ENCODE measurements around the gene CLIC1.
A peak's percentile ranks its signal among the peaks of the same experiment; 100 is the strongest.

DNA sequence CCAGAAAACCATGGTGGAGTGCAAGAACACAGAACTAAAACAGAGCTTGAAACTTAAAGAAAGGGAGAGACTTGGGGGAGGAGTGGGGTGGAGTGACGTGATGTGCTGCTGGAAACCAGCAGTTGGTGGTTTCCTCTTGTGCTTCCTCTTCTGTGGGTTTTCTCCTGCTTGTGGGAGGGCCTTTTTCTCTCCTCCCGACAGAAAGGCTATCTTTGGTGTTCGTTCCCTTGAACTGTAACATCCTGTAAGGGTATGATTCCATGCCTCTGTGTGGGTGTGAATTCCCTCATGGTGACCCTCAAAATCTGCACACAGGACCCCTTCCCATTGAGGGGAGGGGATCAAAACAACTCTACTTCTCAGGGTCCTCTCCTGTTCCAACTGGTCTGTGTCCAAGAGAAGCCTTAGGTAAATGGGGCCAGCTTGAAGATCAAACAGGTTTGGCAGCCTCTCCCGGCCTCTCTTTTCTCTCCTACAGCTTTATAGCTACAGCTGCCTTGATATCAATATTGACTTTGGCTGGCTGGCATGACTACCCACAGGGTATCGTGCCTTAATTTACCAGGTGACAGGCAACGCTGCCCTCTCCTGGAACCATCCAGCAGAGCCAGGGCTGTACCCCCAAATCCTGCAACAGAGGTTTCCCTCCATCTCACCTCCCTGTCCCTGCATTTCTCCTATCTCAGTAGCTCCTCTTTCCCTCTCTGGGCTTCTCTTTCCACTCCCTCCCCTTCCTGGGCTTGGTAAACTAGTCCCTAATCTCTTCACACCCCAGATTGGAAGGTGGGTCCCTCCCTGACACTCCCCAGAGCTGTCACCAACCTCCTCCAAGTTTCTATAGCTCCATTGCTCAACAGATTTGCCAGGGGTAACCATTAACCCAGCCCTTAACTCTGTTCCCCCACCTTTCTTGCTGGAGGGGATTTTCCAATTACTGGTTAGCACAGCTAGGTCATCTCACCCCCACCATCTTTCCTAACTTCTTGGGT, 2.0 kb upstream of the CLIC1 start:
- TF ChIP-seq, protein P1, sequence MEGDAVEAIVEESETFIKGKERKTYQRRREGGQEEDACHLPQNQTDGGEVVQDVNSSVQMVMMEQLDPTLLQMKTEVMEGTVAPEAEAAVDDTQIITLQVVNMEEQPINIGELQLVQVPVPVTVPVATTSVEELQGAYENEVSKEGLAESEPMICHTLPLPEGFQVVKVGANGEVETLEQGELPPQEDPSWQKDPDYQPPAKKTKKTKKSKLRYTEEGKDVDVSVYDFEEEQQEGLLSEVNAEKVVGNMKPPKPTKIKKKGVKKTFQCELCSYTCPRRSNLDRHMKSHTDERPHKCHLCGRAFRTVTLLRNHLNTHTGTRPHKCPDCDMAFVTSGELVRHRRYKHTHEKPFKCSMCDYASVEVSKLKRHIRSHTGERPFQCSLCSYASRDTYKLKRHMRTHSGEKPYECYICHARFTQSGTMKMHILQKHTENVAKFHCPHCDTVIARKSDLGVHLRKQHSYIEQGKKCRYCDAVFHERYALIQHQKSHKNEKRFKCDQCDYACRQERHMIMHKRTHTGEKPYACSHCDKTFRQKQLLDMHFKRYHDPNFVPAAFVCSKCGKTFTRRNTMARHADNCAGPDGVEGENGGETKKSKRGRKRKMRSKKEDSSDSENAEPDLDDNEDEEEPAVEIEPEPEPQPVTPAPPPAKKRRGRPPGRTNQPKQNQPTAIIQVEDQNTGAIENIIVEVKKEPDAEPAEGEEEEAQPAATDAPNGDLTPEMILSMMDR (IDR thresholded peaks at IDR 0.05) = peak in 4 of 7 experiments; percentile 25 to 47 (median 44)
- peak in 1 of 3 donors; percentile 43 for TF ChIP-seq POLR2A (IDR thresholded peaks at IDR 0.05)
